Type B pancreatic cell (in vitro differentiated cells): ENCODE measurements around the gene RNF125. TPM values are rescaled to one million over a fixed set of nuclear protein-coding genes. Genes with fewer than 3 reads are reported as not detected.

ENCODE experiments used
- DNase-seq: peaks from one replicate; pipeline ENCODE4 v3.0.0; 2021; ENCODE audit warnings: mixed read lengths; ENCODE audit not compliant: unreplicated experiment; ENCODE audit errors: extremely low spot score
- H3K27ac Mint-ChIP-seq: 2 replicates; pipeline ENCODE4 v1.8.0; 2021; ENCODE audit warnings: mild to moderate bottlenecking, mixed read lengths
- H3K27me3 Mint-ChIP-seq: 2 replicates; pipeline ENCODE4 v1.8.0; 2021; ENCODE audit warnings: mixed read lengths
- H3K36me3 Mint-ChIP-seq: 2 replicates; pipeline ENCODE4 v1.8.0; 2021; ENCODE audit warnings: mixed read lengths
- H3K4me1 Mint-ChIP-seq: one replicate; pipeline ENCODE4 v1.8.0; 2021; ENCODE audit warnings: mixed read lengths; ENCODE audit not compliant: unreplicated experiment
- H3K4me3 Mint-ChIP-seq: 2 replicates; pipeline ENCODE4 v1.8.0; 2021; ENCODE audit warnings: mild to moderate bottlenecking, mixed read lengths
- H3K9me3 Mint-ChIP-seq: 2 replicates; pipeline ENCODE4 v1.8.0; 2021; ENCODE audit warnings: mixed read lengths
- total RNA-seq: library from RNA; stranded (reverse); gene quantifications from 2 replicates; pipeline ENCODE4 v1.2.1, GENCODE V29; 2021; ENCODE audit warnings: low replicate concordance
- TF ChIP-seq, protein P1 (sequence below): fragments of 200-600 bp; sonication (generic); conservative IDR thresholded peaks from 2 replicates; pipeline ENCODE4 v1.5.0; 2021; ENCODE audit warnings: antibody characterized with exemption, mild to moderate bottlenecking

The RNF125 gene
- total RNA-seq, 1 donor from 2014 or later: 0.94 TPM

DNA sequence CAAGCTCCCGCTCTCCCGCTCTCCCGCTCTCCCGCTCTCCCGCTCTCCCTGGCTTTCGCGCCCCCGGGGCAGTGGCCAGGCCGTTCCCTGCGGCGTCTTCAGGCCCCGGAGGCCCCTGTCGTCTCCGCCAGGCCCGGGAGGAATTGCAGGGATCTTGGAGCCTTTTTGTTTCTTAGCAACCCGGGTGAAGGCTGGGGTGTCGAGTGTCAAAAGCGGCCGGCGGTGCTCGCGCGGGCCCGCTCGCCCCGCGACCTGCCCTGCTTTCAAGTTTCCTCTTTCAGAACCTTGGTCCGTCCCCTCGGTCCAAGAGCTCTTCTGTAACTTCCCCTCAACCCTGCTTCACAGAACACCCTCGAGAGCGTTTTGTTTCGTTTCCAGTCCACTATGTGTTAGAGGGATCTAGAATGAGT, 74.5 kb downstream of the RNF125 start:
- Mint-ChIP-seq H3K9me3 (no peaks in the 10 kb centered on the region), H3K27ac (peak overlapping the region; percentile 85), H3K36me3 (peaks cover 24% of the 10 kb centered on the region), H3K4me1 (peaks cover 24% of the 10 kb centered on the region), H3K4me3 (peak overlapping the region; percentile 92), H3K27me3 (no peaks in the 10 kb centered on the region)
- TF ChIP-seq, protein P1, sequence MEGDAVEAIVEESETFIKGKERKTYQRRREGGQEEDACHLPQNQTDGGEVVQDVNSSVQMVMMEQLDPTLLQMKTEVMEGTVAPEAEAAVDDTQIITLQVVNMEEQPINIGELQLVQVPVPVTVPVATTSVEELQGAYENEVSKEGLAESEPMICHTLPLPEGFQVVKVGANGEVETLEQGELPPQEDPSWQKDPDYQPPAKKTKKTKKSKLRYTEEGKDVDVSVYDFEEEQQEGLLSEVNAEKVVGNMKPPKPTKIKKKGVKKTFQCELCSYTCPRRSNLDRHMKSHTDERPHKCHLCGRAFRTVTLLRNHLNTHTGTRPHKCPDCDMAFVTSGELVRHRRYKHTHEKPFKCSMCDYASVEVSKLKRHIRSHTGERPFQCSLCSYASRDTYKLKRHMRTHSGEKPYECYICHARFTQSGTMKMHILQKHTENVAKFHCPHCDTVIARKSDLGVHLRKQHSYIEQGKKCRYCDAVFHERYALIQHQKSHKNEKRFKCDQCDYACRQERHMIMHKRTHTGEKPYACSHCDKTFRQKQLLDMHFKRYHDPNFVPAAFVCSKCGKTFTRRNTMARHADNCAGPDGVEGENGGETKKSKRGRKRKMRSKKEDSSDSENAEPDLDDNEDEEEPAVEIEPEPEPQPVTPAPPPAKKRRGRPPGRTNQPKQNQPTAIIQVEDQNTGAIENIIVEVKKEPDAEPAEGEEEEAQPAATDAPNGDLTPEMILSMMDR: no peak
- DNase-seq: peak; percentile 72

DNA sequence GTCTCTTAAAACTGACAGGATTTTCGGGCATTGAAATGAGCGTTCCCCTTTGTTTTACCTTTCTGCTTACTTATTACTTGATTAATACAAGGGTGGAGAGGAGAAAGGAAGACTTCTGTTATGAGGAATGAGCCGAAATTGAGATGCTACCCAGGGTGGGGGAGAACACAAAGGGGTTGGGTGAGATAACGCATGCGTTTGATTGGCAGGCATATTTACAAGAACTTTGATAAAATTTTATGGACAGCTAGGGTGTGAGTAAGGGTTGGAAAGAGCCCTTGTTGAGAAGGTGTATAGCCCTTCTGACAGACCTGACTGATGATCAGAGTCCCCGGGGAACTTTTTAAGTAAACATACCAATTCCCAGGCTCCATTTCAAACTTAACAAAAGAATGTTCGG, 74.9 kb downstream of the RNF125 start:
- H3K4me1 Mint-ChIP-seq: peaks cover 24% of the 10 kb centered on the region
- H3K9me3 Mint-ChIP-seq: no peaks in the 10 kb centered on the region
- TF ChIP-seq, protein P1: no peak
- H3K27ac Mint-ChIP-seq: peak overlapping the region; percentile 85
- peak overlapping the region; percentile 92 for H3K4me3 Mint-ChIP-seq
- peaks cover 24% of the 10 kb centered on the region for H3K36me3 Mint-ChIP-seq
- DNase-seq: no peak
- H3K27me3 Mint-ChIP-seq: no peaks in the 10 kb centered on the region

DNA sequence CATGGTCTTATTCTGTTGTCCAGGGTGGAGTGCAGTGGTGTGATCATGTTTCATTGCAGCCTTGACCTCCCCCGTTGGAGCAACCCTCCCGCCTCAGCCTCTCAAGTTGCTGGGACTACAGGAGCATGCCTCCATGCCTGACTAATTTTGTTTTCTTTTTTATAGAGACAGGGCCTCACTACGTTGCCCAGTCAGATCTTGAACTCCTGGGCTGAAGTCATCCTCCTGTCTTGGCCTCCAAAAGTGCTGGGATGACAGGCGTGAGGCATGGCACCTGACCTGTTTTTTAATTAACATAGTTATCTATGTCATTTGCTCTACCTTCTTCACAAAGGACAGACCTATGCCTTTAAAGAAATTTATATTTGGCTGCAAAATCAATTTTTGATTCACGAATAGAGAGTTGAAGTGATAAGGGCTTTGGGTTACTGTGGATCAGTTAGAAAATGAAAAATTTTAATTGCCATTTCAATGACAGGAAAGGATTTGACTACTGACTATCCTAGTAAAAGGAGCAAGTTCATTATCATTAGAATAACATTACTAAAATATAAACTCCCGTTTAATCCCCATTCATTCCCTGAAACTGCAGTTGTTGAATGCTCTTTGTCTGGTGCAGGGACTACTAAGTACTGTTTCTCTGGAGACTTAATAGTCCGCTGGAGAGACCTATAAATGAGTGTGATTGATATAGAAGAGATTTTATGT, 76.7 kb downstream of the RNF125 start:
- H3K4me1 Mint-ChIP-seq: peaks cover 31% of the 10 kb centered on the region
- H3K9me3 Mint-ChIP-seq: no peaks in the 10 kb centered on the region
- H3K27ac Mint-ChIP-seq: no peak overlapping the region
- H3K27me3 Mint-ChIP-seq: no peaks in the 10 kb centered on the region
- peaks cover 29% of the 10 kb centered on the region for H3K36me3 Mint-ChIP-seq
- TF ChIP-seq, protein P1: no peak
- H3K4me3 Mint-ChIP-seq: no peak overlapping the region
- no peak for DNase-seq

DNA sequence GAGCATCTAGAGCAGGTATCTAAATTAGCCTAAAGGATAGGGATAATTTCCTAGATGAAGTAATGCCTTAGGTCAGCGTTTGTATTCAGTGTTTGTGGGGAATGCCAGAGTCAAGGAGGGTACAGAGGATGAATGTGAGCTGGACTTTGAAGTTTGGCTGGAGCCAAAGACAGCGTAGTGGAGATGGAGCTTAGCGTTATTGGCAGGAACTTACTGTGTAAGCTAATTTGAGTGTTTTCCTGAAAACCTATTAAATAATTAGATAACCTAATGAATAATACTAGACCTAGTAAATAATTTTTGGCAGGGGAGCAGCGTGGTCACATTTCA, 77.2 kb downstream of the RNF125 start:
- TF ChIP-seq, protein P1: no peak
- Mint-ChIP-seq H3K4me1 (peaks cover 31% of the 10 kb centered on the region), H3K4me3 (no peak overlapping the region), H3K36me3 (peaks cover 29% of the 10 kb centered on the region), H3K27me3 (no peaks in the 10 kb centered on the region), H3K27ac (no peak overlapping the region), H3K9me3 (no peaks in the 10 kb centered on the region)
- DNase-seq: no peak

DNA sequence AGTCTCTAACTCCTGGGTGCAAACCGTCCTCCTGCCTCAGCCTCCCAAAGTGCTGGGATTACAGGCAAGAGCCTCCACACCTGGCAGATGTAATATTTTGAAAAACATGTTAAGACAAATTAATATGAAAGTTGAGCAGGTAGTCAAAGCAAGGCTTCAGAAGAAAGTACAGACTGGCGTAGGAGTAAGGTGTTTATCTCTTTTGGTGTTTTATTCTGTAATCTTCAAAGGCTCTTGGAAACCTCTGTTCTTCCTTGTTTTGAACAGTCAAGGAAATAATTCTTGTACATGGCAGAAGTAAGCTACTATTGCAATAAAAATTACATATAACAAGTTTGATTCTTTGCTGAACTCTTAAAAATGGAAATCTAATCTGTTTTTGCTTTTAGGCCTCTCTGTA, 78.3 kb downstream of the RNF125 start:
- no peak overlapping the region for H3K27ac Mint-ChIP-seq
- TF ChIP-seq, protein P1: no peak
- no peaks in the 10 kb centered on the region for H3K27me3 Mint-ChIP-seq
- peaks cover 31% of the 10 kb centered on the region for H3K4me1 Mint-ChIP-seq
- no peaks in the 10 kb centered on the region for H3K9me3 Mint-ChIP-seq
- DNase-seq: no peak
- no peak overlapping the region for H3K4me3 Mint-ChIP-seq
- H3K36me3 Mint-ChIP-seq: peaks cover 29% of the 10 kb centered on the region

DNA sequence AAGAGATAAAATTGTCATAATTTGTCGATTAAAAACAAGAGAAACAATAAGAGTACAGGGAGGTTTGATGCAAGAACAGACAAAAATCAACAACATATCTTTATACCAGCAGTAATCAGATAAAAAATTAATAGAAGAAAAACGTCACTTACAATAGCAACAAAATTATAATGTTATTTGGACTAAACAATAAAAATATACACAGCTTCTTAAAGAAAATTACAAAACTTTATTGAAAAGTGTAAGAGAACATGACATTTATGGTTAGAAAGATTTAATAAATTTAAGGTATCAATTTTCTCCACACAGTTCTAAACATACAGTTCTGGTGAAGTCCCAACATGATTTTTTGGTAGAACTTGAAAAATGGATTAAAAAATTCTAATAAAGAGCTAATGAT, 85.9 kb downstream of the RNF125 start:
- DNase-seq: no peak
- peaks cover 24% of the 10 kb centered on the region for H3K36me3 Mint-ChIP-seq
- no peaks in the 10 kb centered on the region for H3K9me3 Mint-ChIP-seq
- H3K27me3 Mint-ChIP-seq: no peaks in the 10 kb centered on the region
- peaks cover 9% of the 10 kb centered on the region for H3K4me1 Mint-ChIP-seq
- no peak overlapping the region for H3K27ac Mint-ChIP-seq
- TF ChIP-seq, protein P1: no peak
- no peak overlapping the region for H3K4me3 Mint-ChIP-seq
